WERI-Rb-1 (cell line): Measurements from ENCODE around the gene CDC42EP2.

Source experiments
- DNase-seq: peaks from one replicate; pipeline ENCODE4 v3.0.0-alpha.2; 2020
- H3K27ac ChIP-seq: fragments of 250-450 bp; sonication (Bioruptor Pico); 2 replicates; pipeline ENCODE4 v1.5.1; 2020; ENCODE audit warnings: mild to moderate bottlenecking, moderate library complexity
- H3K27me3 ChIP-seq: fragments of 250-450 bp; sonication (Bioruptor Pico); 2 replicates; pipeline ENCODE4 v1.5.1; 2021; ENCODE audit warnings: mild to moderate bottlenecking, low read depth, moderate library complexity; ENCODE audit not compliant: insufficient read depth, severe bottlenecking
- H3K36me3 ChIP-seq: fragments of 250-450 bp; sonication (Bioruptor Pico); 2 replicates; pipeline ENCODE4 v1.5.1; 2020; ENCODE audit warnings: mild to moderate bottlenecking, moderate library complexity
- H3K4me3 ChIP-seq: 2 replicates; pipeline ENCODE4 v1.5.1; 2011; ENCODE audit warnings: low read depth, mild to moderate bottlenecking, control low read depth, low read length
- H3K9me3 ChIP-seq: fragments of 250-450 bp; sonication (Bioruptor Pico); 2 replicates; pipeline ENCODE4 v1.5.1; 2021; ENCODE audit warnings: mild to moderate bottlenecking, moderate library complexity; ENCODE audit not compliant: severe bottlenecking
- TF ChIP-seq, protein P1 (sequence below): IDR thresholded peaks from 2 replicates; pipeline ENCODE4 v1.5.1; 2011; ENCODE audit warnings: low read depth, mild to moderate bottlenecking, control low read depth, inconsistent platforms, low read length

Gene CDC42EP2

GRCh38 chr11:65366340-65366773, 51.7 kb downstream of the CDC42EP2 start:
- Histone ChIP-seq H3K27me3 (no peaks in the 10 kb centered on the region), H3K4me3 (no peak overlapping the region), H3K9me3 (no peaks in the 10 kb centered on the region), H3K36me3 (no peaks in the 10 kb centered on the region), H3K27ac (no peak overlapping the region)
- DNase-seq: peak; percentile 47
- TF ChIP-seq, protein P1, sequence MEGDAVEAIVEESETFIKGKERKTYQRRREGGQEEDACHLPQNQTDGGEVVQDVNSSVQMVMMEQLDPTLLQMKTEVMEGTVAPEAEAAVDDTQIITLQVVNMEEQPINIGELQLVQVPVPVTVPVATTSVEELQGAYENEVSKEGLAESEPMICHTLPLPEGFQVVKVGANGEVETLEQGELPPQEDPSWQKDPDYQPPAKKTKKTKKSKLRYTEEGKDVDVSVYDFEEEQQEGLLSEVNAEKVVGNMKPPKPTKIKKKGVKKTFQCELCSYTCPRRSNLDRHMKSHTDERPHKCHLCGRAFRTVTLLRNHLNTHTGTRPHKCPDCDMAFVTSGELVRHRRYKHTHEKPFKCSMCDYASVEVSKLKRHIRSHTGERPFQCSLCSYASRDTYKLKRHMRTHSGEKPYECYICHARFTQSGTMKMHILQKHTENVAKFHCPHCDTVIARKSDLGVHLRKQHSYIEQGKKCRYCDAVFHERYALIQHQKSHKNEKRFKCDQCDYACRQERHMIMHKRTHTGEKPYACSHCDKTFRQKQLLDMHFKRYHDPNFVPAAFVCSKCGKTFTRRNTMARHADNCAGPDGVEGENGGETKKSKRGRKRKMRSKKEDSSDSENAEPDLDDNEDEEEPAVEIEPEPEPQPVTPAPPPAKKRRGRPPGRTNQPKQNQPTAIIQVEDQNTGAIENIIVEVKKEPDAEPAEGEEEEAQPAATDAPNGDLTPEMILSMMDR: peak; percentile 75

- TF ChIP-seq, protein P1: no peak
- H3K27me3 ChIP-seq: no peaks in the 10 kb centered on the region
- H3K9me3 ChIP-seq: no peaks in the 10 kb centered on the region
- no peaks in the 10 kb centered on the region for H3K36me3 ChIP-seq
- no peak overlapping the region for H3K4me3 ChIP-seq
- H3K27ac ChIP-seq: no peak overlapping the region
- DNase-seq: no peak
Measured at GRCh38 chr11:65370659-65371049, 56.0 kb downstream of the CDC42EP2 start.
